Psoas muscle (tissue), 8 donors: ENCODE data around the gene MINDY4. TPM values are rescaled to one million over a fixed set of nuclear protein-coding genes. Genes with fewer than 3 reads are reported as not detected.

ENCODE experiments used
- ATAC-seq, 4 donors: fragments of 200-7000 bp; cut with Tn5 transposase; one replicate each; pipeline ENCODE4 v1.9.1; 2020; ENCODE audit warnings: moderate library complexity in 3 of 4, mild to moderate bottlenecking in 2 of 4
- DNase-seq, 2 donors: peaks; one replicate each; pipeline ENCODE4 v3.0.0-alpha.2; 2020
- H3K27ac ChIP-seq: fragments of 200-600 bp; one replicate; pipeline ENCODE4 v1.8.0; 2022
- H3K27me3 ChIP-seq, 3 donors: fragments of 200-600 bp in 1 of 3; one replicate each; pipeline versions ENCODE4 v1.6.1 to v1.8.0; 2013 to 2022; ENCODE audit warnings: low read length in 2 of 3, mild to moderate bottlenecking in 2 of 3, moderate library complexity in 1 of 3; ENCODE audit not compliant: insufficient read depth in 3 of 3
- H3K36me3 ChIP-seq, 2 donors: fragments of 200-600 bp in 1 of 2; one replicate each; pipeline versions ENCODE4 v1.6.1 to v1.8.0; 2013 to 2022; ENCODE audit warnings: low read depth in 1 of 2, mild to moderate bottlenecking in 1 of 2, moderate library complexity in 1 of 2; ENCODE audit not compliant: insufficient read depth in 1 of 2
- H3K4me1 ChIP-seq: fragments of 200-600 bp; one replicate; pipeline ENCODE4 v1.8.0; 2022
- H3K4me3 ChIP-seq: fragments of 200-600 bp; one replicate; pipeline ENCODE4 v1.8.0; 2022; ENCODE audit warnings: mild to moderate bottlenecking
- H3K9me3 ChIP-seq: fragments of 200-600 bp; one replicate; pipeline ENCODE4 v1.8.0; 2022
- CTCF ChIP-seq: fragments of 200-600 bp; IDR thresholded peaks from one replicate; pipeline ENCODE4 v1.8.0; 2022; ENCODE audit warnings: antibody characterized with exemption
- WGBS, 3 donors: extraction: QIAGEN DNeasy Blood & Tissue Kit; methylation state at CpG; one replicate each; pipeline versions ENCODE4 v1.1.6 to v1.1.7; 2013; 5-methylcytosine and 5-hydroxymethylcytosine counted together
- intact Hi-C, 2 donors: fragments of 100-400 bp; cut with DNase I; formaldehyde crosslinking; loops; one replicate each; pipeline versions ENCODE4 v1.11.0 to v1.14.2; 2022
- polyA plus RNA-seq, 3 donors: library from polyadenylated mRNA; stranded (reverse); fragments of 200-250 nt; gene quantifications; one replicate each; pipeline ENCODE4 v1.2.3, GENCODE V29; 2013
- total RNA-seq, 4 donors: library from RNA; stranded (reverse); fragmentation: NEBNext Ultra II Directional in 2 of 4; extraction: Animal tissue kit (Norgen Biotek cat#: 25700) in 2 of 4; gene quantifications; one replicate each; pipeline versions ENCODE4 v1.2.1 to v1.2.4, GENCODE V29; 2021 to 2023
- donor health status: healthy with polysubstance abuse.
- donor health status: DM: no; HTN: no; CAD: no; lungs with moderate emphysema.
- donor health status: Bipolar disorder and iron deficiency.
- donor health status: healthy.
- donor health status: DM: yes; HTN: yes; CAD: no.
- donor health status: DM: no; HTN: no; CAD: no.
- donor health status: DM: no; HTN: no; CAD: no.
- donor health status: DM: yes; HTN: yes; CAD: no.

The MINDY4 gene
- total and polyA plus RNA-seq, 7 donors, result 0.86 to 3.5 (median 1.5) TPM

DNA sequence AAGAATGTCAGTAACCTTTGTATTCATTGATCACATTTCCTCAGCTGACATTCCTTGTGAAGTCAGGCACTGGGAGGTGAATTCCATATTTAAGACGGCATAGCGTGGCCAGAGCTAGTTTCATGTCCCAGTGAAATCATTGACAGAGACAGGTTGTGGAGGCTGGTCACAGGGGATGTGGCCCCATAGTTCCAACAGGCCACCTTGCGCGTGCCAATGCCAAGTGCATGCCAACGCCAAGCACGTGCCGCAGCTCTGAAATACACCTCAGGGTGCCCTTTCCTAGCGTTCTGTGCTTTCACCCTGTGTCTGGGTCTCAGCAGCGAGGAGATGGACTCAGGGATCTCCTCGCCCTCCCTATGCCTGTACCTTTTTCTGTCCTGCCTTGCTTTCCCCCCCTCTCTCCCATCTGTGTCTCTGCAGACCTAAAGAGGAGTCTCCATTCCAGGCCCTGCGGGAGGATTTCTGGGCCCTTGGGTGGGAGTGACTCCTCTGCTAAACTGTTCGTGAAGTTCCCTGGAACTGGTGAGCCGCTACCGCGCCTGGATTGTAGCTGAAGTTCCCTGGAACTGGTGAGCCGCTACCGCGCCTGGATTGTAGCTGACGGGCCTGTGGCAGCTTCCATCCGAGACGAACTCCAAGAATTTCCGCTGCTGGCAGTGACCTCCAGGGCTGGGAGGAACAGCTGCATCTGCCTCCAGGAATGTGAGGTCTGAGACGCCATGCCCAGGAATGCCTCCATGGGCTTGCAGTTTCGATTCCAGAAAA is 160.1 kb downstream of the MINDY4 start:
- DNase-seq (peak; percentile 54 to 70), ATAC-seq (peak; percentile 71 to 85 (median 78))
- H3K4me3 ChIP-seq, result peak overlapping the region; percentile 27
- H3K27me3 ChIP-seq, result no peaks in the 10 kb centered on the region
- H3K36me3 ChIP-seq, result no peaks in the 10 kb centered on the region
- H3K27ac ChIP-seq, result peak overlapping the region; percentile 36
- no peaks in the 10 kb centered on the region for H3K9me3 ChIP-seq
- 21 to 29% (median 28%) methylated on average over 24 of the region's 24 CpGs for WGBS, 3 donors
- H3K4me1 ChIP-seq, result peaks cover 19% of the 10 kb centered on the region
- no peak for TF ChIP-seq CTCF
- intact Hi-C loops, result loop anchor here in 1 of 2 donors (5.0 kb wide), 1 partner anchor 124 kb away; no protein-coding TSS in a partner anchor

DNA sequence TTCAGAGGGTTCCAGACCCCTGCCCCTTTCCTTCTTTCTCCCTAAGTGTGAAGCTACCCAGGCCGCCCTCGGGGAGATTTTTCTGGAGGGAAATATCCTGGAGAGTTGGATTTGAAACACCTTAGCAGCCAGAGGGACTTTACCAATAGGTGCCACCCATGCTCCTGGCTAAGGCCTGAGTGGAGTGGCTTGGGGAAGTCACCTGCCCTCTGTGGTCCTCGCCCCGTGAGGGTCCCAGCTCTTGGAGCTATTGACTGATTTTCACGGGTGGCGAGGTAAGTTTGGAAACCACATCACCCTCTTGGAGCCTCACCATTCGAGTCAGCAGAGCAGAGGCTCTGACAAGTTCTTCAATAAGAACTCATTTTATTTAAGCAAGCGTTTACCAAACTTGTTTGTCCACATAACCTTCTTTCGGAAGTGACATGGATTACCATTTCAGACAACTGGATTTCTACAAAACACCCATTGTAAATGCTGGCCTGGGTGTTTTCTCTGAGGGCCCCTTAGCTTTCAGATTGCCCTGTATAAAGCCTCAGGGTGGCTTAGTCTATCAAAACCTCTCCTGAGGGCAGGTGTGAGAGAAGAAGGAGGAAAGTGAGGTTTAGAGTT is 160.8 kb downstream of the MINDY4 start:
- Histone ChIP-seq H3K27me3 (no peaks in the 10 kb centered on the region), H3K9me3 (no peaks in the 10 kb centered on the region), H3K4me1 (peaks cover 19% of the 10 kb centered on the region), H3K27ac (peak overlapping the region; percentile 36), H3K4me3 (peak overlapping the region; percentile 27), H3K36me3 (no peaks in the 10 kb centered on the region)
- DNase-seq (no peak), ATAC-seq (no peak)
- intact Hi-C loops, result loop anchor here in 1 of 2 donors (5.0 kb wide), 1 partner anchor 125 kb away; no protein-coding TSS in a partner anchor
- WGBS, 3 donors, result 53 to 67% (median 55%) methylated on average over 9 of the region's 9 CpGs
- TF ChIP-seq CTCF, result no peak

DNA sequence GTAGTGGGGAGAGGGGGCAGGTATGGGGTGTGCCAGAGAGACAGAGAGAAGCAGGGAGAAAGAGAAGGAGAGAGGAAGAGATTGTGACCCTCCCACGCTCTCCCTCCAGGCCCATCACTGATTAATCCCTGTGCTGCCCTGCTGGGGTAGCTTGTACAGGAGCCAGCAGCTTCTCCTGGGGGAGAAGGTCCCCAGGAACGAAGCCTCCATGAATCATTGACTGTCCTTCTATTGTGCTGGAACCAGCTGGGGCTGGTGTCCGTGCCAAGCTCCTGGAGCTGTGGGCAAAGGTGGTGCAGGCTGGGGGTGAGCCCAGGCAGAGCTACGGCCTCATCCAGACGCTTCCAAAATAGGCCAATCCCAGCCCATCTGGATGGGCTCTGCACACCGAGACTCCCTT is 161.3 kb downstream of the MINDY4 start:
- WGBS, 3 donors, result 81 to 92% (median 89%) methylated on average over 6 of the region's 6 CpGs
- H3K4me3 ChIP-seq, result no peak overlapping the region
- no peak for ATAC-seq
- H3K36me3 ChIP-seq, result no peaks in the 10 kb centered on the region
- no peak for TF ChIP-seq CTCF
- intact Hi-C loops, result loop anchor here in 1 of 2 donors (5.0 kb wide), 1 partner anchor 125 kb away; no protein-coding TSS in a partner anchor
- no peaks in the 10 kb centered on the region for H3K9me3 ChIP-seq
- H3K27me3 ChIP-seq, result no peaks in the 10 kb centered on the region
- no peak overlapping the region for H3K27ac ChIP-seq
- no peak for DNase-seq
- peaks cover 19% of the 10 kb centered on the region for H3K4me1 ChIP-seq

DNA sequence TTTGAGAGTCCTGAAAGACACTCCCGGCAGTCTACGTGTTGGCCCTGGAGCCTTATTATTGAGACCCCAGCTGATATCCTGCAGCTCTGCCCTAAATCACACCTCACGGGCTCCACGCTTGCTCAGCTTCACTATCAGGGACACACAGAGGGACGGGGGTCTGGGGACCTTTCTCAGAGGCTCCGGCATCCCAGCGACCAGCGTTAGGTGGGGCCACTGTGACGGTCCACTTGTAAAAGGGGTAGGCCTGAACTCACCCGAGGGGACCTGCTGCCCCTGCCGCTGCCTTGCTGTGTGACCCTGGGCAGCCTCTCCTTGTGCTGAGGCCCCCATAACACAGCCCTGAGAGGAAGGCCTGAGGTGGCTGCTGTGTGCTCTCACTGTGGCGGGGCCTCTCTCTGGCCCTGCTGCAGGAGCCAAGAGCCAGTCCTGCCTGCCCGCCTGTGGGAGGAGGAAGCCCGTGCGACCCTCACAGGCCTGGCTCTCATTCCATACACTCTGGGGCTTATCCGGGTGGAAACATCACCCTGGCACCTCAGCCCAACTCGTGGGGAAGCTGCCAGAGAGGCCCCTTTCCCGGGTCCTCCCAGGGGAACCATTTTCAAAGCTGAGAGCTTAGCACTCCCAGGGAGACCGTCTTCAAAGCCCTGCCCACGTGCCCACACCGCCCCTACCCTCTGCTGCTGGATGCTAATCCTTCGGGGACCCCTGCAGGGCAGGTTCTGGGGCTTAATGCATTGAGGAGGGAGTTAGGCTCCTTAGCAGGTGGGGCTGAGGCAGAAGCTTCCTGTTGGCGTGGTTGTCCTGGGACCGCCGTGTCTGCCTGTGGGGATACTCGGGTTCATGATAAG is 162.1 kb downstream of the MINDY4 start:
- no peak for DNase-seq
- no peak for TF ChIP-seq CTCF
- Histone ChIP-seq H3K4me1 (peaks cover 19% of the 10 kb centered on the region), H3K4me3 (no peak overlapping the region), H3K9me3 (no peaks in the 10 kb centered on the region), H3K27me3 (no peaks in the 10 kb centered on the region), H3K36me3 (no peaks in the 10 kb centered on the region), H3K27ac (no peak overlapping the region)
- intact Hi-C loops, result loop anchor here in 1 of 2 donors (5.0 kb wide), 1 partner anchor 126 kb away; no protein-coding TSS in a partner anchor
- no peak for ATAC-seq
- whole genome bisulfite sequencing, 3 donors, result 82 to 87% (median 84%) methylated on average over 26 of the region's 26 CpGs
